KMS-11 (cell line): ENCODE results near the gene LBH.

Source experiments
- H2AFZ ChIP-seq: fragments of 200-600 bp; sonication (generic); 2 replicates; pipeline ENCODE4 v1.6.1; 2016; ENCODE audit warnings: antibody characterized with exemption, mixed run types, low read depth
- H3K27ac ChIP-seq: fragments of 200-600 bp; sonication (generic); 2 replicates; pipeline ENCODE4 v1.6.1; 2016; ENCODE audit warnings: mild to moderate bottlenecking, mixed run types
- H3K27me3 ChIP-seq: fragments of 200-600 bp; sonication (generic); 2 replicates; pipeline ENCODE4 v1.6.1; 2017; ENCODE audit warnings: mild to moderate bottlenecking, low read depth, mixed run types, moderate library complexity; ENCODE audit not compliant: insufficient read depth
- H3K36me3 ChIP-seq: fragments of 200-600 bp; sonication (generic); 2 replicates; pipeline ENCODE4 v1.6.1; 2017; ENCODE audit warnings: mild to moderate bottlenecking, mixed run types; ENCODE audit not compliant: insufficient read depth
- H3K4me1 ChIP-seq: fragments of 200-600 bp; sonication (generic); 2 replicates; pipeline ENCODE4 v1.6.1; 2016; ENCODE audit warnings: mild to moderate bottlenecking, low read depth, mixed run types; ENCODE audit not compliant: poor library complexity, severe bottlenecking
- H3K4me2 ChIP-seq: fragments of 200-600 bp; sonication (generic); 2 replicates; pipeline ENCODE4 v1.7.0; 2016; ENCODE audit warnings: mild to moderate bottlenecking, mixed run types
- H3K4me3 ChIP-seq: fragments of 200-600 bp; sonication (generic); IDR thresholded peaks from 2 replicates; pipeline ENCODE4 v1.6.1; 2017; ENCODE audit warnings: low read depth, low read length, mixed read lengths; ENCODE audit not compliant: insufficient read depth
- H3K79me2 ChIP-seq: fragments of 200-600 bp; sonication (generic); 2 replicates; pipeline ENCODE4 v1.6.1; 2016; ENCODE audit warnings: low read depth, mixed run types; ENCODE audit not compliant: insufficient read depth
- H3K9ac ChIP-seq: fragments of 200-600 bp; sonication (generic); 2 replicates; pipeline ENCODE4 v1.6.1; 2016; ENCODE audit warnings: mild to moderate bottlenecking, mixed run types
- H4K20me1 ChIP-seq: fragments of 200-600 bp; sonication (generic); 2 replicates; pipeline ENCODE4 v1.6.1; 2016; ENCODE audit warnings: mild to moderate bottlenecking, mixed run types; ENCODE audit not compliant: insufficient read depth
- CTCF ChIP-seq: fragments of 200-600 bp; sonication (generic); conservative IDR thresholded peaks from 2 replicates; pipeline ENCODE4 v1.6.1; 2017; ENCODE audit warnings: low read depth, mild to moderate bottlenecking, antibody characterized with exemption, low read length, moderate library complexity, mixed read lengths

LBH gene

GRCh38 chr2:30296496-30296895 is 65.2 kb downstream of the LBH start:
- Histone ChIP-seq H3K4me1 (no peaks in the 10 kb centered on the region), H3K27me3 (no peaks in the 10 kb centered on the region), H3K36me3 (no peaks in the 10 kb centered on the region), H3K9ac (no peak overlapping the region), H3K27ac (no peak overlapping the region), H4K20me1 (no peaks in the 10 kb centered on the region), H2AFZ (no peak overlapping the region), H3K4me3 (no peak overlapping the region), H3K79me2 (no peaks in the 10 kb centered on the region), H3K4me2 (no peak overlapping the region)
- TF ChIP-seq CTCF = no peak

- no peaks in the 10 kb centered on the region for H3K4me1 ChIP-seq
- no peaks in the 10 kb centered on the region for H3K79me2 ChIP-seq
- H3K4me3 ChIP-seq = no peak overlapping the region
- H3K36me3 ChIP-seq = no peaks in the 10 kb centered on the region
- no peak overlapping the region for H3K9ac ChIP-seq
- no peak overlapping the region for H3K27ac ChIP-seq
- no peak for TF ChIP-seq CTCF
- H3K27me3 ChIP-seq = no peaks in the 10 kb centered on the region
- no peaks in the 10 kb centered on the region for H4K20me1 ChIP-seq
- H2AFZ ChIP-seq = no peak overlapping the region
- no peak overlapping the region for H3K4me2 ChIP-seq
Observed at GRCh38 chr2:30298302-30298701, 67.0 kb downstream of the LBH start.

GRCh38 chr2:30300122-30300455 is 68.8 kb downstream of the LBH start:
- Histone ChIP-seq H3K27ac (no peak overlapping the region), H3K4me2 (no peak overlapping the region), H4K20me1 (no peaks in the 10 kb centered on the region), H3K79me2 (no peaks in the 10 kb centered on the region), H3K4me1 (no peaks in the 10 kb centered on the region), H3K9ac (no peak overlapping the region), H3K36me3 (no peaks in the 10 kb centered on the region), H3K4me3 (no peak overlapping the region), H2AFZ (no peak overlapping the region), H3K27me3 (no peaks in the 10 kb centered on the region)
- TF ChIP-seq CTCF = no peak

- H3K27ac ChIP-seq = no peak overlapping the region
- no peaks in the 10 kb centered on the region for H3K79me2 ChIP-seq
- H2AFZ ChIP-seq = no peak overlapping the region
- H3K9ac ChIP-seq = no peak overlapping the region
- H3K4me1 ChIP-seq = no peaks in the 10 kb centered on the region
- H3K36me3 ChIP-seq = no peaks in the 10 kb centered on the region
- no peak overlapping the region for H3K4me3 ChIP-seq
- H3K4me2 ChIP-seq = no peak overlapping the region
- no peak for TF ChIP-seq CTCF
- H4K20me1 ChIP-seq = no peaks in the 10 kb centered on the region
- H3K27me3 ChIP-seq = no peaks in the 10 kb centered on the region
Observed at GRCh38 chr2:30300456-30301221, 69.3 kb downstream of the LBH start.
